CD14-positive monocyte (primary cell): Measurements from ENCODE around the gene PPP1R13B. TPM values are rescaled to one million over a fixed set of nuclear protein-coding genes. Genes with fewer than 3 reads are reported as not detected.

Experiments used
- DNase-seq, 3 donors: peaks; one replicate each; pipeline ENCODE4 v3.0.0-alpha.2; 2011 to 2022
- H2AFZ ChIP-seq: 2 replicates; pipeline ENCODE4 v1.6.0; 2012; ENCODE audit warnings: mild to moderate bottlenecking, low read depth, low read length, inconsistent platforms; ENCODE audit not compliant: insufficient read depth, poor library complexity, severe bottlenecking
- H3K27ac ChIP-seq, 2 donors: 1 replicate in 1 of 2; 2 replicates in 1 of 2; pipeline ENCODE4 v1.5.1; 2012 to 2013; ENCODE audit warnings: low read length in 2 of 2, control low read depth in 1 of 2, inconsistent platforms in 1 of 2, low read depth in 1 of 2, mild to moderate bottlenecking in 1 of 2
- H3K27me3 ChIP-seq, 2 donors: one replicate each; pipeline versions ENCODE4 v1.6.0 to v1.6.1; 2011 to 2013; ENCODE audit warnings: low read length in 2 of 2; ENCODE audit not compliant: control insufficient read depth in 2 of 2, insufficient read depth in 2 of 2
- H3K36me3 ChIP-seq, 2 donors: replicated peaks in 1 of 2; 1 replicate in 1 of 2; 2 replicates in 1 of 2; pipeline versions ENCODE4 v1.5.1 to v1.6.1; 2012 to 2013; ENCODE audit warnings: low read length in 2 of 2, control low read depth in 1 of 2, inconsistent platforms in 1 of 2, mild to moderate bottlenecking in 1 of 2; ENCODE audit not compliant: insufficient read depth in 2 of 2, control insufficient read depth in 1 of 2
- H3K4me1 ChIP-seq, 2 donors: 1 replicate in 1 of 2; 2 replicates in 1 of 2; pipeline versions ENCODE4 v1.5.1 to v1.6.1; 2012 to 2013; ENCODE audit warnings: low read length in 2 of 2, control low read depth in 1 of 2, inconsistent platforms in 1 of 2, mild to moderate bottlenecking in 1 of 2, moderate library complexity in 1 of 2; ENCODE audit not compliant: insufficient read depth in 2 of 2, control insufficient read depth in 1 of 2
- H3K4me2 ChIP-seq: replicated peaks from 2 replicates; pipeline ENCODE3; 2012; ENCODE audit warnings: low read length, moderate library complexity, mild to moderate bottlenecking; ENCODE audit not compliant: poor library complexity, severe bottlenecking; ENCODE audit errors: extremely low read depth
- H3K4me3 ChIP-seq, 3 experiments: fragments of 200-600 bp in 1 of 3; sonication (generic) in 1 of 3; replicated peaks in 1 of 3; 1 replicate in 2 of 3; 2 replicates in 1 of 3; pipeline ENCODE4 v1.5.1; 2011 to 2013; ENCODE audit warnings: low read length in 3 of 3, mild to moderate bottlenecking in 3 of 3, control low read depth in 2 of 3, low read depth in 2 of 3, inconsistent platforms in 1 of 3, moderate library complexity in 1 of 3
- H3K79me2 ChIP-seq: 2 replicates; pipeline ENCODE4 v1.6.0; 2012; ENCODE audit warnings: mild to moderate bottlenecking, control low read depth, inconsistent platforms, low read length, moderate library complexity; ENCODE audit not compliant: insufficient read depth
- H3K9ac ChIP-seq: 2 replicates; pipeline ENCODE4 v1.6.0; 2017; ENCODE audit warnings: low read length, mild to moderate bottlenecking; ENCODE audit not compliant: insufficient read depth, poor library complexity, severe bottlenecking
- H3K9me3 ChIP-seq, 2 donors: replicated peaks in 1 of 2; 1 replicate in 1 of 2; 2 replicates in 1 of 2; pipeline versions ENCODE4 v1.5.1 to v1.6.1; 2012 to 2013; ENCODE audit warnings: low read length in 2 of 2, control low read depth in 1 of 2; ENCODE audit not compliant: control insufficient read depth in 1 of 2, insufficient read depth in 1 of 2
- H4K20me1 ChIP-seq: 2 replicates; pipeline ENCODE4 v1.6.0; 2012; ENCODE audit warnings: mild to moderate bottlenecking, low read length, control low read depth, moderate library complexity; ENCODE audit not compliant: insufficient read depth
- H3K27ac Mint-ChIP-seq, 7 donors: one replicate each; pipeline ENCODE4 v1.8.0; 2020; ENCODE audit warnings: mild to moderate bottlenecking in 7 of 7, mixed read lengths in 7 of 7, moderate library complexity in 6 of 7, inconsistent platforms in 2 of 7
- H3K27me3 Mint-ChIP-seq, 3 donors: one replicate each; pipeline ENCODE4 v1.8.0; 2021 to 2022; ENCODE audit warnings: low read depth in 3 of 3, mild to moderate bottlenecking in 3 of 3, mixed read lengths in 3 of 3, moderate library complexity in 3 of 3, inconsistent platforms in 1 of 3
- H3K36me3 Mint-ChIP-seq, 2 donors: one replicate each; pipeline ENCODE4 v1.8.0; 2020; ENCODE audit warnings: mixed read lengths in 2 of 2, inconsistent platforms in 1 of 2, mild to moderate bottlenecking in 1 of 2
- H3K4me1 Mint-ChIP-seq: one replicate; pipeline ENCODE4 v1.8.0; 2020; ENCODE audit warnings: mild to moderate bottlenecking, mixed read lengths
- H3K4me3 Mint-ChIP-seq, 2 donors: one replicate each; pipeline ENCODE4 v1.8.0; 2020; ENCODE audit warnings: mild to moderate bottlenecking in 2 of 2, mixed read lengths in 2 of 2, moderate library complexity in 1 of 2
- H3K9me3 Mint-ChIP-seq, 7 donors: one replicate each; pipeline ENCODE4 v1.8.0; 2020 to 2022; ENCODE audit warnings: mixed read lengths in 7 of 7, mild to moderate bottlenecking in 6 of 7, moderate library complexity in 6 of 7, inconsistent platforms in 2 of 7
- WGBS: methylation state at CpG from one replicate; pipeline ENCODE4 v1.1.5; 2013; ENCODE audit warnings: missing lambda C conversion rate; ENCODE audit not compliant: insufficient coverage; 5-methylcytosine and 5-hydroxymethylcytosine counted together
- intact Hi-C, 2 donors: fragments of 100-400 bp; cut with micrococcal nuclease; formaldehyde crosslinking; loops; one replicate each; pipeline versions ENCODE4 v1.15.0 to v1.15.1; 2023
- polyA plus RNA-seq, 3 donors: library from polyadenylated mRNA; depleted of rRNA in 1 of 3; unstranded in 2 of 3; stranded (reverse) in 1 of 3; fragments of 300-500 nt in 2 of 3; fragments of >200 nt in 1 of 3; fragmentation: Illumina TruSeq in 2 of 3; gene quantifications; 1 replicate in 2 of 3; 2 replicates in 1 of 3; pipeline ENCODE4 v1.2.3, GENCODE V29; 2012 to 2021
- TF ChIP-seq, protein P1 (sequence below): fragments of 200-600 bp; IDR thresholded peaks from one replicate; pipeline ENCODE4 v1.8.0; 2022; ENCODE audit warnings: antibody characterized with exemption, mild to moderate bottlenecking

PPP1R13B gene
- polyA plus RNA-seq, 3 donors = 0.48 to 1.1 (median 0.99) TPM

DNA sequence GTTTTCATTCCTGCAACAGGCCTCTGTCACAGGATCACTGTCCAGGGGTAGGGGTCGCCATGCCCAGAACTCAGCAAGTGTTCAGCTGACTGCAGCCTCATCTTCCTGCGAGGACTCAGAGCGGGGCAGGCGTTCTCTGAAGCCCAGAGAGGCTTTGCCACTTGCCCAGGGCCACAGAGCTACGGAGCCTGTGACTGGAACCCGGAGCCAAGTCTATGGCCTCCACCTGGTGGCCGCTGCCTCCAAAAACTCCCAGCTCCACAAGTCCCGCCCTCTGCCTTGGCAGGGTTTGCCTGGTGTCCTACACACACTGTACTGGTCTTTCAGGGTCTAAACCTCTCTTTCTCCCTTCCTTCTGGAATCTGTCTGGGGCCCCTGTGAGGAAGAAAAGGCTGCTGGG is 8.7 kb upstream of the PPP1R13B start:
- Mint-ChIP-seq H3K4me1 (peaks cover 4% of the 10 kb centered on the region), H3K27me3 (peaks cover 16 to 19% (median 16%) of the 10 kb centered on the region in 3 donors), H3K4me3 (no peak overlapping the region), H3K27ac (peak overlapping the region in 1 of 7 donors; percentile 53), H3K9me3 (no peaks in the 10 kb centered on the region), H3K36me3 (no peaks in the 10 kb centered on the region)
- H3K36me3 ChIP-seq = no peaks in the 10 kb centered on the region
- no peak overlapping the region for H3K4me3 ChIP-seq
- H3K4me1 ChIP-seq = no peaks in the 10 kb centered on the region
- no peak overlapping the region for H3K9ac ChIP-seq
- intact Hi-C loops = no loop called here
- H3K9me3 ChIP-seq = no peaks in the 10 kb centered on the region
- H4K20me1 ChIP-seq = no peaks in the 10 kb centered on the region
- WGBS = 86% methylated on average over 8 of the region's 8 CpGs
- no peak for DNase-seq
- no peak overlapping the region for H3K27ac ChIP-seq
- no peak overlapping the region for H2AFZ ChIP-seq
- no peaks in the 10 kb centered on the region for H3K27me3 ChIP-seq
- TF ChIP-seq, protein P1, sequence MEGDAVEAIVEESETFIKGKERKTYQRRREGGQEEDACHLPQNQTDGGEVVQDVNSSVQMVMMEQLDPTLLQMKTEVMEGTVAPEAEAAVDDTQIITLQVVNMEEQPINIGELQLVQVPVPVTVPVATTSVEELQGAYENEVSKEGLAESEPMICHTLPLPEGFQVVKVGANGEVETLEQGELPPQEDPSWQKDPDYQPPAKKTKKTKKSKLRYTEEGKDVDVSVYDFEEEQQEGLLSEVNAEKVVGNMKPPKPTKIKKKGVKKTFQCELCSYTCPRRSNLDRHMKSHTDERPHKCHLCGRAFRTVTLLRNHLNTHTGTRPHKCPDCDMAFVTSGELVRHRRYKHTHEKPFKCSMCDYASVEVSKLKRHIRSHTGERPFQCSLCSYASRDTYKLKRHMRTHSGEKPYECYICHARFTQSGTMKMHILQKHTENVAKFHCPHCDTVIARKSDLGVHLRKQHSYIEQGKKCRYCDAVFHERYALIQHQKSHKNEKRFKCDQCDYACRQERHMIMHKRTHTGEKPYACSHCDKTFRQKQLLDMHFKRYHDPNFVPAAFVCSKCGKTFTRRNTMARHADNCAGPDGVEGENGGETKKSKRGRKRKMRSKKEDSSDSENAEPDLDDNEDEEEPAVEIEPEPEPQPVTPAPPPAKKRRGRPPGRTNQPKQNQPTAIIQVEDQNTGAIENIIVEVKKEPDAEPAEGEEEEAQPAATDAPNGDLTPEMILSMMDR = no peak
- no peaks in the 10 kb centered on the region for H3K79me2 ChIP-seq
- H3K4me2 ChIP-seq = no peak overlapping the region

DNA sequence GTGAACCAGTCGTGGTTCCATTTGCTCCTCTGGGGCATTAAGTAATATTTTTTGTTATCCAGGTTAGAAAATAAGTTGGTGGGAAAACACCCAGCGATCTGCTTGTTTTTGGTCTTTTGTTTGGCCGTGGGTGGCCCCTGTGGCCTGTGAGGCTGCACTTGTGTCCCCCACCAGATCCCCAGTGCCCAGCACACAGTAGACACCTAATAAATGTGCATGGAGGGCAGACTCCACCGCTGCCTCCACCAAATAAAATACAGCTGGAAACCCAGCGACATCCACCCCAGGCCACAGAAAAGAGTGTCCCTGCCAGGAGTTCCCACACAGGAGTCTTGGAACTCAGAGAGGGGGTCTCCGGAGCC is 8.3 kb upstream of the PPP1R13B start:
- TF ChIP-seq, protein P1 = no peak
- WGBS = 88% methylated on average over 4 of the region's 6 CpGs
- H3K79me2 ChIP-seq = no peaks in the 10 kb centered on the region
- no peak overlapping the region for H2AFZ ChIP-seq
- H3K27ac Mint-ChIP-seq = no peak overlapping the region
- no peaks in the 10 kb centered on the region for H4K20me1 ChIP-seq
- H3K4me1 Mint-ChIP-seq = peaks cover 4% of the 10 kb centered on the region
- H3K9me3 ChIP-seq = no peaks in the 10 kb centered on the region
- H3K36me3 ChIP-seq = no peaks in the 10 kb centered on the region
- no peak overlapping the region for H3K4me2 ChIP-seq
- intact Hi-C loops = no loop called here
- H3K27ac ChIP-seq = no peak overlapping the region
- no peaks in the 10 kb centered on the region for H3K9me3 Mint-ChIP-seq
- peaks cover 16 to 22% (median 16%) of the 10 kb centered on the region in 3 donors for H3K27me3 Mint-ChIP-seq
- DNase-seq = no peak
- no peak overlapping the region for H3K4me3 Mint-ChIP-seq
- no peaks in the 10 kb centered on the region for H3K4me1 ChIP-seq
- no peak overlapping the region for H3K9ac ChIP-seq
- H3K36me3 Mint-ChIP-seq = no peaks in the 10 kb centered on the region
- H3K4me3 ChIP-seq = no peak overlapping the region
- no peaks in the 10 kb centered on the region for H3K27me3 ChIP-seq
